GM21619 (cell line): ENCODE measurements around the gene KIF26B.
"Not testable (repeated sequence)": the region's sequence is repeated elsewhere in the genome, so short reads cannot be mapped to it uniquely, and the experiment has no call there.

Experiments
- ATAC-seq: cut with Tn5 transposase; IDR thresholded peaks from one replicate; pipeline ENCODE4 v1.9.1; 2021; ENCODE audit not compliant: unreplicated experiment

Gene KIF26B

DNA sequence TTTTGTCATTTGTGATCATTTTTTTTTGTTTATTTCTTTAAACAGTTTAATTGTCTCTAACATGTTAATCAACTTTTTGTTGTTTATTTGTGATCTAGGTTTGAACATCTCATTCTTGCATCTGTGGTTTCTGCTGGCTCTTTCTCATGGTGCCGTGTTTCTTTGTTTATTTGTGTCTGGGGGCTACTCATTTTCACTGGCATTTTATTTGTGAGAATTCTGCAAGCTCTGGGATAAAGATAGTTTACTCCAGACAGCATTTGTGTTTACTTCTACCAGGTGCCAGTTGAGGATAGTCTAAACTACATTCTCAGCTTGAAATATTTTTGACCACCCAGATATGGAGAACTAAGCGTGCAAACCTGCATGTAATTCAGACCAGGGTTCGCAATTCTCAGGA, 508.6 kb downstream of the KIF26B start:
- no peak for ATAC-seq

DNA sequence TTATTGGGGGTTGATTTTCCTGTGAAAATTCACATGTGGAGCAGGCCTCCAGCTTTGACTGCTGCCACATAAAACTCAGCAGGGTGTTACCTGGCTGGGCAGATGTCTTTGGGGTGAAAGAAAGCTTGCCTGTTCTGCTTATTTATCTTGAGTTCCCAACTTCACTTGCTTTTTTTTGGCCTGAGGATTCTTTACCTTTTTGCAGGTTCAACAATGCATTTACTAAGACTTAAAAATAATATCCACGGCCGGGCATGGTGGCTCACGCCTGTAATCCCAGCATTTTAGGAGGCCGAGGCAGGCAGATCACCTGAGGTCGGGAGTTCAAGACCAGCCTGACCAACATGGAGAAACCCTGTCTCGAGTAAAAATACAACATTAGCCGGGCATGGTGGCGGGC, 509.1 kb downstream of the KIF26B start:
- no peak for ATAC-seq

DNA sequence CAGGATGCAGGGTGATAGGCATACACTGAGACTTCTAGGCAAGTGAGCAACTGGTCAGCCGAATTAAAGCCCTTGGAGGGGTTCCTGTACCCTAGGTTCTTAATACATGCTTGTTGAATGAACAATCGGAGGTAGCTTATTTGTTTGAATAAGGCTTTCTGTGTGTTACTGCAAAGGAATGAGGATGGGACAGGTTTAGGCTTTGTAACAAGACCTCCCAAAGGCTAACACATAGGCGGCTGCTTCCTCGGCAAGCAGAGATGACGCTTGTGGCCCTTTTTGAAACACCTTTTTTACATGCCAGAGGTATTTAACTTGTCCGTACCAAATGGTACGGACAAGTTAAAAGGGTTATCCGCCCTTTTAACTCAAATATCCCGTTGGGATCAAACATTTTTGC, 511.6 kb downstream of the KIF26B start:
- no peak for ATAC-seq

DNA sequence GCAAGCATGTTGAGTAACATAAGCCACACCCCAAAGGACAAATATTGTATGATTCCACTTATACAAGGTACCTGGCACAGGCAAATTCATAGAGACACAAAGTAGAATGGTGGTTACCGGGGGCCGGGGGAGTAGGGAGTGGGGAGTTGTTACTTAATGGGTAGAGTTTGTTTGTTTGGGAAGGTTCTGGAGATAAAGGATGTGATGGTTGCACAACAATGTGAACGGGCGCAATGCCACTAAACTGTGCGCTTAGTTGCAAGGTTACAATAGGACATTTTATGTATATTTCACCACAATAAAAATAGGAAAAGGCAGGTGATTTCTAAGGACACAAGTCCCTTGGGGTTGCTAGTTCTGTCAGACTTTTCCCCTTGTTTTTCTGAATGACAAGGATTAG, 516.6 kb downstream of the KIF26B start:
- ATAC-seq: no peak

DNA sequence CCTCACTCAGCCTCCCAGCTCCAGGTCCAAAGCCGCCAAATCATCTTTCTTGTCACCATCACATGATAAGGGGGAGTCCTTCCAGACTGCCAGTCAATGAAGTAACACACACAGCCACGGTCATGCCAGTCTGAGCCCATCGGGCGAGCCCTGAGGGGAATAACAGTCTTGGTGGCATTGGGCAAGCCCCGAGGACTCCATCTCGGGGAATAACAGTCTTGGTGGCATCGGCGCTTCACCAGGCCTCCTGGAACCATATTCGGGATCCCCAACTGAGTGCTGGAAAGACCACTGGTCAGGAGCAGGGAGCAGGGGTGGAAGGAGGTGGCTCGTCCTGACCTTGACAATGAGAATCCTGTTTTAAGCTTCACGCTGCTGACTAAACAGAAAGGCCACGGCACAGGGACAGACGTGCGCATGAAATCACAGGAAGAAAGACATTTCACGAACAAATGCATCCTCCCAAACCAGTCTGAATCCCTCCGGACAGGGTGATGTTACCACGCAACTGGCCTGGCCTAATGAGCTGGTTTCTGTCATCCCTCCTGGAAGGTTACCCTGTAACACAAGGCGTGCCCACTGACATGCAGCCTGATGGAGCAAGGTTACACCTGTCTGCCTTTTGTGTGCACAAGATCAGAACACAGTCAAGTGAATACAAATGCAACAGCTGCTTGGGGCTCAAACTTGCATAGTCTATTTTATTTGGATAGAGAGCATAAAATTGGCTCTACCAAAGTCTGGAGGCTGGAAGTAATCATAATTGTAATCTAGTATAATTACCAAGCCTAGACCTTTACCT, 517.4 kb downstream of the KIF26B start:
- ATAC-seq: no peak

DNA sequence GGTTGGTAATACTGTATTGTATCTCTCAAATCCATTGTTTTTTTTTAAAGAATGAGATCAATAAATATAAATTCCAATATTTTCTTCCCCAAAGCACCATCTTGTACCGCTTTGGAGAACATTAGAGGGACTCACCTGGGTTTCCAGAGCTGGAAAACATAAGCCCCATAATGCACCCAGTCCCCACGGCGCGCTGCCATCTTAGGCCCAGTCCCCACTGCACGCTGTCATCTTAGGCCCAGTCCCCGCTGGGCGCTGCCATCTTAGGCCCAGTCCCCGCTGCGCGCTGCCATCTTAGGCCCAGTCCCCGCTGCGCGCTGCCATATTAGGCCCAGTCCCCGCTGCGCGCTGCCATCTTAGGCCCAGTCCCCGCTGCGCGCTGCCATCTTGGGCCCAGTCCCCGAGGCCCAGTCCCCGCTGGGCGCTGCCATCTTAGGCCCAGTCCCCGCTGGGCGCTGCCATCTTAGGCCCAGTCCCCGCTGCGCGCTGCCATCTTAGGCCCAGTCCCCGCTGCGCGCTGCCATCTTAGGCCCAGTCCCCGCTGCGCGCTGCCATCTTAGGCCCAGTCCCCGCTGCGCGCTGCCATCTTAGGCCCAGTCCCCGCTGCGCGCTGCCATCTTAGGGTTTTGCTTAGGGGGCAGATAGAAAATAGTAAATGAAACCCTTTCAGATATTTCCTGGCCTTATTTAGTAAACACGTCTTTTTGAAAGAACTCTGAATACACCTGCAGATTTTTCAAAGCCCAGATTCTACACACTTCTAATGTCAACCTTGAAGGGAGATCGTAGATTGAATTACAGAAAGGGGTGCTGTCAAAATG, 518.3 kb downstream of the KIF26B start:
- ATAC-seq: not testable (repeated sequence)

DNA sequence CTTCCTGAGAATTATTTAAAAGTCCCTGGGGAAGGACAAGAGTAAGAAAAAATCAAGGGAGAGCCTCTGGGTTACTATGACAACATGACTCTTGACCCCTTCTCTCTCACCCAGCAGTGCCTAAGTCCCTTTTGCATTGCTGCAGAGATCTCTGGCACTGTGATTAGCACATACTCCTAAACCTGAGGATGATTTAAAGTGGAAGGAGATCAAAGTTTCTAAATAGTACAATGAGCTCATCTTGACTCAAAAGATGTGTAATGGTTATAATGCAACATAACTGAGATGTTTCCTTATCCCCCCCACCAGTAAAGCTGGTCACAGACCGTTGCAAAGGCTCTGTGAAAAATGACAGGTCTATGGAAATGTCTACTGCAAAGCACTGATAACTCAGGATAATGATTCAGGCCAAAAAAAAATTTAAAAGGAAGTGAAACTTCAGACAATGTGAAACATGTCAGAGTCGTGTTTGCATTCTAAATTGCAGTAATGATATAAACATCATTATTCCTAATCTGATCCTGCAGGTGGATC, 519.2 kb downstream of the KIF26B start:
- ATAC-seq: peak; percentile 54

DNA sequence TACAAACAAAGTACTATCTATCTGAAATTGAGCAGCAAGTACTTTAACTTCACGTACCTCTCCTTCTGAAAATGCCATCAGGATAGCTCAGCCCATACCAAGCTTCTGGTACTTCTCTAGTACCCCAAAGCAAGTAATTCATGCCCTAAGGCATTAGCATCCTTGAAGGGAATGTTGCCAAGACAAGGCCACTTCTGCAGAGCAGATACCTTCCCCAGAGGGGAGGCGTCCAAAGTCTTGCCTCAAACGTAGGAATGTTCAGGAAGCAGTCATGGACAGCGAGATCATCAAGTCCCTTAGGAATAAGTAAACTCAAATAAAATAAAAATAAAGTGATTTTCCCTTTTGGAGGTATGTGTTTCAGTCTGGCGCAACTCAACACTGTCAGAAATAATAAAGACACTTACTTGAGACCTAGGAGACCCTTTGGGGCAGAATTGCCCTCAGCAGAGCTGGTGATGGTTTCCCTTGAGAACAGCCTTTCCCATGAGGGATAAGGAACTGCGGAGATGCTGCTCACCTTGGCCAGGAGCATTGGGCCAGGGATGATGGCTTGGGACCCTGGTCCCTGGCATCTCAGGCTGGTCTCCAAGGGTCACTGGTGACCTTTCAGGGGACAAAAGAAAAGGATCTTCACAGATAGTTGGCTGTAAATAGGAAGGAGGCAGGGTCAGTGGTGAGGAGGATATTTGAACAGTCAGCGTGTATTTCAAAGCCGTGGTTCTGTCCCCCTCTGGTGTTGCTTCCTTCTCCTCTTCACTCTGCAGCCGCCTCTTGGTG, 522.9 kb downstream of the KIF26B start:
- ATAC-seq: no peak

DNA sequence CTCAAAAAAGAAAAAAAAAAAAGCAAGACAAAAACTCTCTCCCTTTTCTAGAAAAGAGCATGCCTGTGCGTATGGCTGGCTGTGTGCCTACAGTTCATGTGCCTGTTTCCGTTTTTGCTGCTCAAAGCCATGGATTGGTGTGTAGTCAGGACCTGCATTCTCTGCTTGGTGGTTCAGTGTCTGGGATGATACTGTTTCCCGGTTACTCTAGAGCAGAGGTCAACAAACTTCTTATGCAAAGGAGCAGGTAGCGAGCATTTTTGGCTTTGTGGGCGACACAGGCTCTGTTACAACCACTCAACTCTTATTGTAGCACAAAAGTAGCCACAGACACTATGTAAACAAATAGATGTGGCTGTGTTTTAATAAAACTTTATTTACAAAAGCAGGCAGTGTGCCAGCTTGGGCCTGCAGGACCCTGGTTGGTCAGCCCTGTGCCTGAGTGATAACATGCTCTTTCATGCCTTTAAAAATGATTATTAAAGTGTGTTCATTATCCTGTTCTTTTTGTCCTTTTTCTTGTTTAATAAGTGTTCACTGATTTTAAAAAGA, 524.2 kb downstream of the KIF26B start:
- no peak for ATAC-seq

DNA sequence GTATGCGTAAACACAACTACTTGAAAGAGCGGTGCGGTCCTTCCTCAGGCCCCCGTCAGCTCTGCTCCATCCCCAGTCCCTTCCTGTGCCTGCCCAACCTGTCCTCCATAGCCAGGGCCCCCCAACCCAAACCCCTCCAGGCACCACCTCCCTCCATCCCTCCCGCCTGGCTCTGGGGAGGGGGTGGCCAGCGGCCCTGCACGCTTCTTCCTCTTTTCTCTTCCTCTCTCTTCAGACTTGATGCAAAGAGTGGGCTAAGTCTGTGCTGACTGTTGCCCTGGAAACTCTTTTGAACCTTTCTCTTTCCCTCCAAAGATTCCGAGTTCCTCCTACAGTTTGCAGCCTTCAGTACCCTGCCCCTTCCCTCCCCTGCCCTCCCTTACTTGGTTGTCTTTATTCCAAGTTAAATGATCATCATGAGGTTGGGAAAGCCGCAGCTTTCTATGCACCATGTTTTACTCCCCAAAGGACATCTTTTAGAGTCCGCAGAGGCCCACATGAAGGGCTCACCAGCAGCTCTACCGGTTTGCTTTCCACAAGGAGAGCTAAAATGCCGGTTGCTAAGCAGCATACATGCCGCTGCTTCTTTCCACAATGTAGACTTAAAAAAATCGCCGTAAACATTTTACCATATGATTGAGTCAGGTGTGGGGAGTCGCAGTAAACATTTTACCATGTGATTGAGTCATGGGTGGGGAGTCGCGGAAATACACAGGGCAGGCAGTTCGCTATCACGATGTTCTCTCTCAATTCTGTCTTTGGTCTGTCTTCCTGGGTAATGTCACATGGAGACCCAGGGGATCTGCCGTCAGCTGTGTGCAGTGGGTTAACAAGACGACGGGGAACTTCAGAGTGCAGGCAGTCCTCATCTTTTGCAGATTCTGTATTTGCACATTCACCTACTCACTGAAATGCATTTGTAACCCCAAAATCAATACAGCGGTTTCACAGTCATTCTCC, 525.3 kb downstream of the KIF26B start:
- ATAC-seq: no peak

DNA sequence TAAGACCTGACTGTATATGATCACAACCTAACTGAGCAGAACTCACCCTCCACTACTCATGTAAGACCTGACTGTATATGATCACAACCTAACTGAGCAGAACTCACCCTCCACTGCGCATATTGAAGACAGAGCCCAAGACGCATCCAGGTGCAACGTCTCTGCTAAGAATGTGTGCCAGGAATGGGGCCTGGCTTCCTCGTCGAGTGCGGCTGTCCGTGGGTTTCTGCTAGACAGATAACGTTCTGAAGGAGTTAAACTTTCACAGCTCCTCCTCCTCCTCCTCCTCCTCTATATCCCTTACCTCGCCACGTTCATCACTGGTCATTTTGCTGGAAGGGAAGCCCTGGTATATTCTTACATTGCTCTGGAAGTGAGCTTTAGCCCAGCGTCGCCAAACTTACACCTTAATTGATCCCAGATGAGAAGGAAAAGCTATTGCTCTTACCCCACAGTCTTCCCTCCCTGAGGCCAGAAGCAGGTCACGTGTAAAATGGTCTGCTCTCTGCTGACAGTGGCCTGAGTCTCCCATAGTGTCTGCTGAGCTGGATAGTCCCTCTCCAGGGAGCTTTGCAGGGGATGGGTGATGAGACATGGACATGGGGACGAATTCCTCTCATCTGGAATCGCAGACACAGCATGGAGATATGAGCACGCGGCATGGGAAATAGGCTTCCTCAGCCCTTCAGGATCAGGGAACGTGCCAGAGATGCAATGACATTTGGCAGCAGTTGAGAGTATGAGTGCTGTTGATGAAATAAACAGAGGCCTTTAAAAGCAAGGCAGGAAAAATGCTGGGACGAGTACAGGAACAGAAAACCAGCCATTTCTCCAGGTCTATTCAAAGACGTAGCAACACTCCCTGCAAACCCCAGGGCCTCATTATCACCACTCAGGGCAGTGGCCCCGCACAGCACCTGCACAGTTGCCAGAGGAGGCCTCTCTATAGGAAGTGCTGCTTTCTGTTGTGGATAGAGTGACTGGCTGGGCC, 528.1 kb downstream of the KIF26B start:
- no peak for ATAC-seq

DNA sequence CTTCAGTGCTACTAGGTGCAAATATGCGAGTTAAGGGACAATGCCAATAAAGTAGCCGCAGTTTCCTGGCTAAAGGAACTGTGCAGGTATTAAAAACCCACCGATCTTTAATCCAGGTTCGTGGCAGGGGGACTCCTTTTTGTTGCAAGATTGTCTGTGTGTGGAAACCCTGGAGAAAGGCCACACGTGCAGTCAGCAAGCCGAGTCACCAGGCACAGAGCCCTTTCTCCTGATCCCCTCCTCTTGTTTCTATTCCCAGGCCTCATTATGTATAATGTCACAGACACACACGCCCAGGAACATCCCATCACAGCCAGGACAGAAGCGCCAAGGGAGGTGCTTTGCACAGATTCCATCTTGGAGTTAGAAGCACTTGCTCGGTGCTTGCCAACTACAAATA, 528.9 kb downstream of the KIF26B start:
- no peak for ATAC-seq

DNA sequence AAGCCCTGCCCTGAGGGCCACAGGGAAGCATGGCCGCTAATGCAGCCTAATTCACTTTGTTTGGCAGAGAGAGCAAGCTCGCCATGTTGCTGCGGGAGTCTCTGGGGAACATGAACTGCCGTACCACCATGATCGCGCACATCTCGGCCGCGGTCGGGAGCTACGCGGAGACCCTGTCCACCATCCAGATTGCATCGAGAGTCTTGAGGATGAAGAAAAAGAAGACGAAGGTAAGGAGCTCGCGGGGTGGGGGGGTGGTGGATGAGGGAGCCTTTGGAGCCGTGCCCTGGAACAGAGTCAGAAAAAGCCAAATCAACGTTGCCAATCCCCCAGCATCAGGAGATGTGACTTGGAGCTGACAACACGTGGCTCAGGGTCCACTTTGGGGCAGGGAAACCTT, 529.4 kb downstream of the KIF26B start:
- ATAC-seq: no peak

DNA sequence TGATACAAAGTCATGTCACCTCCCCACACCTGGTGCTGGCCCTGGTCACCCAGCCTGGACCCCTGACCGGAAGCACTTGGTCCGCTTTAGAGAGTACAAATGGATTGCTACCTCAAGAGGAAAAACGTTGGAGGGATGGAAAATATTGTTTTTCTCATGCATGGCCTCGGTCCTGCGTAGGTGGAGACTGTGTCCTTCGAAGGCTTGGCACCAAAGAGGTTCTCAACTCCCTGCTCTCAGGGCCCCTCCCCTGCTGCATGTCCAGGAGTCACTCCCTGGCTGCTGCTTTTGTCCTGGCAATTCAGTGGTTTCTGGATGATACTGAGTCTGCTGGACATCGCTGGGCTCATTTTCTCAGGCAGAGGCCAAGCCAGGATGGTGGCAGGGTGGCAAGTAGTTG, 529.8 kb downstream of the KIF26B start:
- ATAC-seq: no peak

DNA sequence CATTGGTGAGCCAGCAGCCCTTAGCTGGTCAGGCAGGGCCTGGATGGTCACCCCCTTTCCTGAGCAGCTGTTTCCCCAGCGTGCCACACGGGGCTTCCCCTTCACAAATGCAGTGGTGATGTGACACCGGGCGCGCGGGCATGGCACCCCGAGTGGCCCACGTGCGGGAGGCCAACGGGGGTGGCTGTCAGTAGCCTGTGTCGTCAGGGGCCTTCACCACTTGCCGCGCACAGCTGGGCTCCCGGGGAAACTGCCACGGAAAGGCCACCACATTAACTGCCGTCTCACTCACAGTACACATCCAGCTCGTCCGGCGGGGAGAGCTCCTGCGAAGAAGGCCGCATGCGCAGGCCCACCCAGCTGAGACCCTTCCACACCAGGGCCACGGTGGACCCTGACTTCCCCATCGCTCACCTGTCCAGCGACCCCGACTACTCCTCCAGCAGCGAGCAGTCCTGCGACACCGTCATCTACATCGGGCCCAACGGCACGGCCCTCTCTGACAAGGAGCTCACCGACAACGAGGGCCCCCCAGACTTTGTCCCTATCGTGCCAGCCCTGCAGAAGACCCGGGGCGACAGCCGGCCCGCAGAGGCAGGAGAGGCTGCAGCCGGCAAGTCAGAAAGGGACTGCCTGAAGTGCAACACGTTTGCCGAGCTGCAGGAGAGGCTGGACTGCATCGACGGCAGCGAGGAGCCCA, 530.5 kb downstream of the KIF26B start:
- ATAC-seq: no peak

DNA sequence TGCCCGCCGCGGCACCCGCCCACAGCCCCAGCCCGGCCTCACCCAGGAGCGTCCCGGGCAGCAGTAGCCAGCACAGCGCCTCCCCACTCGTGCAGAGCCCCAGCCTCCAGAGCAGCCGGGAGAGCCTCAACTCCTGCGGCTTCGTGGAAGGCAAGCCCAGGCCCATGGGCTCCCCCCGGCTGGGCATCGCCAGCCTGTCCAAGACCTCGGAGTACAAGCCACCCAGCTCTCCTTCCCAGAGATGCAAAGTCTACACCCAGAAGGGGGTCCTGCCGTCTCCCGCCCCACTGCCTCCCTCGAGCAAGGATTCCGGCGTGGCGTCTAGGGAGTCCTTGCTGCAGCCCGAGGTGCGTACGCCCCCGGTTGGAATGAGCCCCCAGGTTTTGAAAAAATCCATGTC, 531.2 kb downstream of the KIF26B start:
- no peak for ATAC-seq

DNA sequence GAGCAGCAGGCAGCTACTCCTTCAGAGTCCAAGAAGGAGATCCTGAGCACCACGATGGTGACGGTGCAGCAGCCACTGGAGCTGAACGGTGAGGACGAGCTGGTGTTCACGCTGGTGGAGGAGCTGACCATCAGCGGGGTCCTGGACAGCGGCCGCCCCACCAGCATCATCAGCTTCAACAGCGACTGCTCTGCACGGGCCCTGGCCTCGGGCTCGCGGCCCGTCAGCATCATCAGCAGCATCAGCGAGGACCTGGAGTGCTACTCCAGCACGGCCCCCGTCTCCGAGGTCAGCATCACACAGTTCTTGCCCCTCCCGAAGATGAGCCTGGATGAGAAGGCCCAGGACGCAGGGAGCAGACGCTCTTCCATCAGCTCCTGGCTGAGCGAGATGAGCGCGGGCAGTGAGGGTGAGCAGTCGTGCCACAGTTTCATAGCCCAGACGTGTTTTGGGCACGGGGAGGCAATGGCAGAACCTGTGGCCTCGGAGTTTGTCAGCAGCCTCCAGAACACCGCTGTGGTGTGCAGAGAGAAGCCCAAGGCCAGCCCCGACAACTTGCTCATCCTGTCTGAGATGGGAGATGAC, 531.8 kb downstream of the KIF26B start:
- ATAC-seq: no peak

DNA sequence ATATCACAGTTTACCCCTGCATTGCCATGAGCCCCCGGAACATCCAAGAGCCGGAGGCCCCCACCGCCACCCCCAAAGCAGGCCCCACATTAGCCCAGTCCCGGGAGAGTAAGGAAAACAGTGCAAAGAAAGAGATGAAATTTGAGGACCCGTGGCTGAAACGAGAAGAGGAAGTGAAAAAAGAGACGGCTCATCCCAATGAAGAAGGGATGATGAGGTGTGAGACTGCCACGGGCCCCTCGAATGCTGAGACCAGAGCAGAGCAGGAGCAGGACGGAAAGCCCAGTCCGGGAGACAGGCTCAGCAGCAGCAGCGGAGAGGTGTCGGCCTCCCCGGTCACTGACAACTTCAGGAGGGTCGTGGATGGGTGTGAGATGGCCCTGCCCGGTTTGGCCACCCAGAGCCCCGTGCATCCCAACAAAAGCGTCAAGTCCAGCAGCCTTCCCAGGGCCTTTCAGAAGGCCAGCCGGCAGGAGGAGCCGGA, 532.4 kb downstream of the KIF26B start:
- ATAC-seq: no peak
